Endothelial cell of umbilical vein (primary cell): ENCODE data around the gene TK2. TPM values are rescaled to one million over a fixed set of nuclear protein-coding genes. Genes with fewer than 3 reads are reported as not detected.

Source experiments
- BruUV-seq: library from RNA; stranded (reverse); fragments of 400-500 nt; replicated peaks from 2 replicates; lab custom pipeline; 2021; lab: Mats Ljungman, UMichigan
- CTCF ChIA-PET: fragments of 300-600, 350-600 bp; sonication (Branson Sonifier 250); formaldehyde crosslinking; loops from one replicate; lab custom pipeline; 2021; ENCODE audit warnings: antibody characterized with exemption, inconsistent platforms; lab: Charles Lee
- POLR2A ChIA-PET: fragments of 300-600, 350-600 bp; sonication (Branson Sonifier 250); formaldehyde crosslinking; loops from one replicate; lab custom pipeline; 2021; ENCODE audit warnings: antibody characterized with exemption, inconsistent platforms; lab: Charles Lee
- DNase-seq: peaks from one replicate; pipeline ENCODE4 v3.0.0-alpha.2; 2011; ENCODE audit warnings: low read depth, low spot score
- FAIRE-seq: peaks from 2 replicates; lab custom pipeline; 2011; peaks lifted over from hg19 to GRCh38; lab: Jason Lieb, UNC
- H2AFZ ChIP-seq: 2 replicates; pipeline ENCODE4 v1.6.0; 2012; ENCODE audit warnings: low read depth, low read length, control low read depth, inconsistent platforms
- H3K27ac ChIP-seq: 2 replicates; pipeline ENCODE4 v1.5.1; 2011; ENCODE audit warnings: low read depth, mild to moderate bottlenecking, control low read depth, low read length, moderate library complexity; ENCODE audit not compliant: insufficient read depth
- H3K27me3 ChIP-seq, 2 experiments: 2 replicates each; pipeline versions ENCODE4 v1.6.0 to v1.6.1; 2011; ENCODE audit warnings: low read length in 2 of 2, mixed read lengths in 1 of 2; ENCODE audit not compliant: control insufficient read depth in 2 of 2, insufficient read depth in 2 of 2
- H3K36me3 ChIP-seq, 2 experiments: 2 replicates in 1 of 2; 3 replicates in 1 of 2; pipeline ENCODE4 v1.5.1; 2011; ENCODE audit warnings: low read length in 2 of 2, mild to moderate bottlenecking in 1 of 2, moderate library complexity in 1 of 2; ENCODE audit not compliant: control insufficient read depth in 2 of 2, insufficient read depth in 2 of 2; ENCODE audit errors: extremely low read depth in 1 of 2
- H3K4me1 ChIP-seq: 3 replicates; pipeline ENCODE4 v1.5.1; 2011; ENCODE audit warnings: mild to moderate bottlenecking, low read length; ENCODE audit not compliant: control insufficient read depth, insufficient read depth; ENCODE audit errors: extremely low read depth
- H3K4me2 ChIP-seq: 2 replicates; pipeline ENCODE4 v1.6.1; 2011; ENCODE audit warnings: low read length, control low read depth, mixed read lengths; ENCODE audit not compliant: insufficient read depth
- H3K4me3 ChIP-seq, 3 experiments: fragments of 200-600 bp in 1 of 3; sonication (generic), shearing (Covaris generic) in 1 of 3; replicated peaks in 1 of 3; 2 replicates each; pipeline ENCODE4 v1.5.1; 2011 to 2016; ENCODE audit warnings: control low read depth in 3 of 3, low read length in 3 of 3, mild to moderate bottlenecking in 2 of 3, inconsistent platforms in 1 of 3, low read depth in 1 of 3, moderate library complexity in 1 of 3; ENCODE audit not compliant: insufficient read depth in 1 of 3
- H3K79me2 ChIP-seq: 2 replicates; pipeline ENCODE4 v1.6.0; 2012; ENCODE audit warnings: low read length, inconsistent platforms; ENCODE audit not compliant: control insufficient read depth, insufficient read depth
- H3K9ac ChIP-seq: replicated peaks from 2 replicates; pipeline ENCODE3; 2011; ENCODE audit warnings: low read length, control low read depth; ENCODE audit not compliant: insufficient read depth; ENCODE audit errors: extremely low read depth
- H3K9me1 ChIP-seq: replicated peaks from 3 replicates; pipeline ENCODE4 v1.6.0; 2011; ENCODE audit warnings: mild to moderate bottlenecking, low read length; ENCODE audit not compliant: control insufficient read depth, insufficient read depth; ENCODE audit errors: extremely low read depth
- H3K9me3 ChIP-seq: replicated peaks from 2 replicates; pipeline ENCODE4 v1.5.1; 2012; ENCODE audit warnings: low read length, inconsistent platforms; ENCODE audit not compliant: control insufficient read depth, insufficient read depth
- H4K20me1 ChIP-seq: replicated peaks from 2 replicates; pipeline ENCODE3; 2011; ENCODE audit warnings: mild to moderate bottlenecking, low read length; ENCODE audit not compliant: control insufficient read depth, insufficient read depth; ENCODE audit errors: extremely low read depth
- CTCF ChIP-seq, 2 donors: IDR thresholded peaks; 1 replicate in 1 of 2; 2 replicates in 1 of 2; pipeline ENCODE4 v1.5.1; 2011; ENCODE audit warnings: low read length in 2 of 2, mild to moderate bottlenecking in 2 of 2, moderate library complexity in 2 of 2, control low read depth in 1 of 2, inconsistent platforms in 1 of 2, low read depth in 1 of 2; ENCODE audit not compliant: insufficient read depth in 1 of 2; ENCODE audit errors: extremely low read depth in 1 of 2
- EZH2 ChIP-seq: IDR thresholded peaks from 2 replicates; pipeline ENCODE4 v1.6.1; 2012; ENCODE audit warnings: borderline replicate concordance, low read depth, mild to moderate bottlenecking, moderate library complexity, low read length, inconsistent platforms; ENCODE audit not compliant: severe bottlenecking
- FOS ChIP-seq: IDR thresholded peaks from 2 replicates; pipeline ENCODE4 v1.6.1; 2011; ENCODE audit warnings: mild to moderate bottlenecking, low read length, moderate library complexity, borderline replicate concordance; ENCODE audit not compliant: insufficient read depth
- GATA2 ChIP-seq: IDR thresholded peaks from 2 replicates; pipeline ENCODE4 v1.7.0; 2011; ENCODE audit warnings: low read depth, mild to moderate bottlenecking, moderate library complexity, mixed read lengths, low read length; ENCODE audit not compliant: insufficient read length, insufficient read depth
- JUN ChIP-seq: IDR thresholded peaks from 2 replicates; pipeline ENCODE4 v1.6.1; 2011; ENCODE audit warnings: borderline replicate concordance, low read depth; ENCODE audit not compliant: insufficient read length, insufficient read depth
- MYC ChIP-seq: IDR thresholded peaks from one replicate; pipeline ENCODE4 v1.6.1; 2011; ENCODE audit warnings: mild to moderate bottlenecking, low read depth, low read length
- POLR2A ChIP-seq: IDR thresholded peaks from 2 replicates; pipeline ENCODE4 v1.6.1; 2012; ENCODE audit warnings: low read depth, mild to moderate bottlenecking, control low read depth, low read length
- POLR2AphosphoS5 ChIP-seq: IDR thresholded peaks from 2 replicates; pipeline ENCODE4 v1.6.1; 2012; ENCODE audit warnings: low read depth, mild to moderate bottlenecking, control low read depth, low read length, moderate library complexity; ENCODE audit not compliant: insufficient read depth
- dilution Hi-C: fragments of 300-500 bp; cut with MboI; formaldehyde crosslinking; loops from one replicate; pipeline ENCODE4 v1.15.0; 2019; ENCODE audit warnings: low sequenced_read_pairs; ENCODE audit not compliant: extremely low pct_ligation_motif_present
- intact Hi-C: fragments of 100-400 bp; cut with micrococcal nuclease; formaldehyde crosslinking; loops from one replicate; pipeline ENCODE4 v1.10.0; 2022
- polyA plus RNA-seq, 4 experiments: library from polyadenylated mRNA; depleted of rRNA in 3 of 4; stranded (reverse) in 3 of 4; unstranded in 1 of 4; fragments of >200 nt; gene quantifications; 2 replicates each; pipeline versions ENCODE4 v1.2.1 to v1.2.3, GENCODE V29; 2011 to 2012; ENCODE audit warnings: missing spikeins in 1 of 4
- total RNA-seq: library from RNA; stranded (reverse); gene quantifications from 2 replicates; pipeline ENCODE4 v1.2.3, GENCODE V29; 2021
- TF ChIP-seq, protein P1 (sequence below): IDR thresholded peaks from 2 replicates; pipeline ENCODE4 v1.6.1; 2011; ENCODE audit not compliant: insufficient read depth, insufficient read length

TK2 gene
- total and polyA plus RNA-seq, 2 donors (not counting 3 experiments of a cell fraction or from before 2014, with no cell fraction given): 12.1 to 25.2 TPM

DNA sequence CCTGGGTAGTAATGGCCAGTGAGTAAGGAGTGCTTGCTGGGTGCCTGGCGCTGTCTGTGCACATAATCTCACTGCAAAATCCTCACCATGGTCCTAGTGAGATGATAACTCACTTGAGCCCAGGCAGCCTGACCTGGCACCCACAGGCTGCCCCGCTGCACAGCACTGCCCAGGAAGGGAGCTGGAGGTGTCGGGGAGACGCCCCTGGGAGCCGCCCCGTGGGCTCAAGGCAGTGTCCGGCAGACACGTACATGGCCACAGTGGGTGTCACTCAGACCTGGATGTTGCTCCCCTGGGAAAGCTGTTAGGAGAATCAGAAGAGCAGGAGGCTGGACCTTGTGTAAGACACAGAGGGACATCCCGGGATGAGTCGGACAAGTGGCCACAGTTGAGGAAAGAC, 78.7 kb downstream of the TK2 start:
- no peaks in the 10 kb centered on the region for H4K20me1 ChIP-seq
- no peak for TF ChIP-seq POLR2AphosphoS5
- TF ChIP-seq CTCF (IDR thresholded peaks at IDR 0.05; ENCODE audit: extremely low read depth in 1 of 2, insufficient read depth in 1 of 2, low read depth in 1 of 2, low read length in 2 of 2): no peak
- TF ChIP-seq, protein P1, sequence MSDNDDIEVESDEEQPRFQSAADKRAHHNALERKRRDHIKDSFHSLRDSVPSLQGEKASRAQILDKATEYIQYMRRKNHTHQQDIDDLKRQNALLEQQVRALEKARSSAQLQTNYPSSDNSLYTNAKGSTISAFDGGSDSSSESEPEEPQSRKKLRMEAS: no peak
- no peak for TF ChIP-seq POLR2A
- no peak for TF ChIP-seq JUN
- TF ChIP-seq FOS: no peak
- no peak for TF ChIP-seq MYC
- TF ChIP-seq GATA2: no peak
- no peak for TF ChIP-seq EZH2
- POLR2A ChIA-PET: no interaction called here
- no peak overlapping the region for H2AFZ ChIP-seq
- no peaks in the 10 kb centered on the region for H3K79me2 ChIP-seq
- H3K4me1 ChIP-seq: peaks cover 5% of the 10 kb centered on the region
- FAIRE-seq (no peak), DNase-seq (no peak)
- no peaks in the 10 kb centered on the region for H3K9me3 ChIP-seq
- intact Hi-C loops (no loop called here), dilution Hi-C loops (no loop called here)
- CTCF ChIA-PET: interaction anchor here (0.9 to 3.0 kb wide), 6 partner anchors 12 to 137 kb away, joined by 3 to 8 read pairs (median 4); no protein-coding TSS in a partner anchor
- H3K4me3 ChIP-seq: no peak overlapping the region
- no peak overlapping the region for H3K9ac ChIP-seq
- no peak overlapping the region for H3K4me2 ChIP-seq
- H3K36me3 ChIP-seq: no peaks in the 10 kb centered on the region
- no TSS peak for BruUV-seq
- peaks cover 0 to 11% of the 10 kb centered on the region in 2 experiments for H3K27me3 ChIP-seq
- no peaks in the 10 kb centered on the region for H3K9me1 ChIP-seq
- H3K27ac ChIP-seq: no peak overlapping the region
